Measurements from ENCODE around the gene SLC23A1. TPM values are rescaled to one million over a fixed set of nuclear protein-coding genes. Genes with fewer than 3 reads are reported as not detected.
"Not testable (repeated sequence)": the region's sequence is repeated elsewhere in the genome, so short reads cannot be mapped to it uniquely, and the experiment has no call there.

SLC23A1 gene
- total and polyA plus RNA-seq, 3 donors from 2014 or later: 0.34 TPM; not detected in 2

GRCh38 chr5:139360384-139360783 is 22.7 kb downstream of the SLC23A1 start:
- 83 to 94% methylated on average over 4 of the region's 4 CpGs for WGBS, 2 donors
- TF ChIP-seq CTCF (IDR thresholded peaks at IDR 0.05) (no peak), POLR2A (IDR thresholded peaks at IDR 0.05) (no peak)
- no peak for DNase-seq
- H3K4me3 ChIP-seq: no peak overlapping the region
- no peaks in the 10 kb centered on the region for H3K36me3 ChIP-seq (ENCODE audit: low read depth, missing control alignments)
- no peaks in the 10 kb centered on the region for H3K27me3 ChIP-seq
- no peak overlapping the region for H3K27ac ChIP-seq
- intact Hi-C loops (cut with DNase I; ENCODE audit: low total_unique reads): no loop called here
- no peaks in the 10 kb centered on the region for H3K4me1 ChIP-seq
- H3K9me3 ChIP-seq: no peaks in the 10 kb centered on the region

- H3K27me3 ChIP-seq: no peaks in the 10 kb centered on the region
- no peaks in the 10 kb centered on the region for H3K36me3 ChIP-seq (ENCODE audit: low read depth, missing control alignments)
- no peaks in the 10 kb centered on the region for H3K9me3 ChIP-seq
- H3K27ac ChIP-seq: no peak overlapping the region
- no peaks in the 10 kb centered on the region for H3K4me1 ChIP-seq
- no peak overlapping the region for H3K4me3 ChIP-seq
- DNase-seq: no peak
- TF ChIP-seq CTCF (IDR thresholded peaks at IDR 0.05) (no peak), POLR2A (IDR thresholded peaks at IDR 0.05) (no peak)
- intact Hi-C loops (cut with DNase I; ENCODE audit: low total_unique reads): no loop called here
Measured at GRCh38 chr5:139358064-139358463, 25.0 kb downstream of the SLC23A1 start.

- DNase-seq; H3K27me3 ChIP-seq; H3K27ac ChIP-seq; H3K9me3 ChIP-seq; H3K4me3 ChIP-seq; H3K36me3 ChIP-seq (ENCODE audit: low read depth, missing control alignments); H3K4me1 ChIP-seq; intact Hi-C loops (cut with DNase I; ENCODE audit: low total_unique reads): not testable (repeated sequence)
- 90 to 95% methylated on average over 8 of the region's 8 CpGs for WGBS, 2 donors
Measured at GRCh38 chr5:139355900-139356299, 27.2 kb downstream of the SLC23A1 start.

DNA sequence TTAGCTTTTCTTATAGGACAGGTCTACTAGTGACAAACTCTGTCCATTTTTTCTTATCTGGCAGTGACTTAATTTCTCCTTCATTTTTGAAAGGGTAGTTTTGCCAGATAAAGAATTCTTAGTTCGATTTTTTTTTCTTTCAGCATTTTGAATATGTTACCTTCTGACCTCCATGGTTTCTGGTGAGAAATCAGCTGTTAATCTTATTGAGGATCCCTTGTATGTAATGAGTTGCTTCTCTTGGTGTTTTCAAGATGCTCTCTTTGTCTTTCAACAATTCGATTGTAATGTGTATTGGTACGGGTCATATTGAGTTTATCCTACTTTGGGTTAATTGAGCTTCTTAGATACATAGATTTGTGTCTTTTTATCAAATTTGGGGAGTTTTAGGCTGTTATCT is 28.9 kb downstream of the SLC23A1 start:
- TF ChIP-seq POLR2A (IDR thresholded peaks at IDR 0.05) (no peak), CTCF (IDR thresholded peaks at IDR 0.05) (no peak)
- intact Hi-C loops (cut with DNase I; ENCODE audit: low total_unique reads): no loop called here
- H3K27ac ChIP-seq: no peak overlapping the region
- no peak for DNase-seq
- H3K9me3 ChIP-seq: no peaks in the 10 kb centered on the region
- no peaks in the 10 kb centered on the region for H3K36me3 ChIP-seq (ENCODE audit: low read depth, missing control alignments)
- WGBS, 2 donors: 69 to 72% methylated on average over 3 of the region's 3 CpGs
- H3K4me1 ChIP-seq: no peaks in the 10 kb centered on the region
- H3K4me3 ChIP-seq: no peak overlapping the region
- no peaks in the 10 kb centered on the region for H3K27me3 ChIP-seq

DNA sequence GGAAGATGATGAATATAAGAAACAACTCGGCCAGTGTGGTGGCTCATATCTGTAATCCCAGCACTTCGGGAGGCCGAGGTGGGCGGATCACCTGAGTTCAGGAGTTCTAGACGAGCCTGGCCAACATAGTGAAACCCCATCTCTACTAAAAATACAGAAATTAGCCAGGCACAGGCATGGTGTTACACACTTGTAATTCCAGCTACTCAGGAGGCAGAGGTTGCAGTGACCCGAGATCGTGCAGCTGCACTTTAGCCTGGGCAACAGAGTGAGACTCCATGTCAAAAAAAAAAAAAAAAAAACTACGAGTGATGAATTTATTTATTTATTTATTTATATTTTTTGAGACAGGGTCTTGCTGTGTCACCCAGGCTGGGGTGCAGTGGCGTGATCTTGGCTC is 35.2 kb downstream of the SLC23A1 start:
- intact Hi-C loops (cut with DNase I; ENCODE audit: low total_unique reads); H3K4me3 ChIP-seq; H3K9me3 ChIP-seq; H3K27me3 ChIP-seq; H3K36me3 ChIP-seq (ENCODE audit: low read depth, missing control alignments); H3K27ac ChIP-seq; H3K4me1 ChIP-seq; DNase-seq: not testable (repeated sequence)
- WGBS, 2 donors: 88 to 89% methylated on average over 9 of the region's 9 CpGs

DNA sequence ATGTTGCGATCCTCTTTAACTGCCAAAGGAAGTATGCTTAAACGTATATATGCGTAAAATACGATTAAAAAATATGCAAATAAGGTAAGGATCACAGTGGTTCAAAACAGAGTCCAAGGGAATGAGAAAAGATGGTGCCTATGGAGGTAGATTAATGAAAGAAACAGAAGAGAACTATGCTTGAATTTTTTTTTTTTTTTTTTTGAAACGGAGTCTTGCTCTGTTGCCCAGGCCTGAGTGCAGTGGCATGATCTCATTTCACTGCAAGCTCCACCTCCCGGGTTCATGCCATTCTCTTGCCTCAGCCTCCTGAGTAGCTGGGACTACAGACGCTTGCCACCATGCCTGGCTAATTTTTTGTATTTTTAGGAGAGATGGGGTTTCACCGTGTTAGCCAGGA is 37.7 kb downstream of the SLC23A1 start:
- H3K27me3 ChIP-seq; H3K4me3 ChIP-seq; DNase-seq; H3K36me3 ChIP-seq (ENCODE audit: low read depth, missing control alignments); H3K9me3 ChIP-seq; H3K27ac ChIP-seq; H3K4me1 ChIP-seq; intact Hi-C loops (cut with DNase I; ENCODE audit: low total_unique reads): not testable (repeated sequence)
- 87% methylated on average over 8 of the region's 8 CpGs for WGBS, 2 donors

Data from testis (tissue), 3 donors.